ENCODE measurements around the gene PKN1. TPM values are rescaled to one million over a fixed set of nuclear protein-coding genes. Genes with fewer than 3 reads are reported as not detected.

Gene PKN1
- total and polyA plus RNA-seq, 12 donors = 85.2 to 176 (median 126) TPM

- ATAC-seq (no peak), DNase-seq (no peak)
- no peak for TF ChIP-seq CTCF (IDR thresholded peaks at IDR 0.05)
- H3K27me3 ChIP-seq = no peaks in the 10 kb centered on the region
- H3K4me3 ChIP-seq = no peak overlapping the region
- intact Hi-C loops (cut with DNase I) = loop anchor here in 1 of 10 donors (10.0 kb wide), 1 partner anchor 374 kb away; no protein-coding TSS in a partner anchor
- peaks cover 4 to 82% (median 31%) of the 10 kb centered on the region in 9 donors for H3K36me3 ChIP-seq
- no peaks in the 10 kb centered on the region for H3K9me3 ChIP-seq
- H3K4me1 ChIP-seq = peaks cover 0 to 25% (median 0%) of the 10 kb centered on the region in 9 donors
- WGBS, 2 donors = 94% methylated on average over 5 of the region's 5 CpGs
- no peak overlapping the region for H3K27ac ChIP-seq
Measured at GRCh38 chr19:14390548-14390947, 42.6 kb upstream of the PKN1 start.

- H3K9me3 ChIP-seq = no peaks in the 10 kb centered on the region
- no peak overlapping the region for H3K27ac ChIP-seq
- no peaks in the 10 kb centered on the region for H3K27me3 ChIP-seq
- H3K36me3 ChIP-seq = peaks cover 4 to 89% (median 31%) of the 10 kb centered on the region in 9 donors
- H3K4me3 ChIP-seq = no peak overlapping the region
- H3K4me1 ChIP-seq = peaks cover 0 to 20% (median 0%) of the 10 kb centered on the region in 9 donors
- no peak for TF ChIP-seq CTCF (IDR thresholded peaks at IDR 0.05)
- ATAC-seq = no peak
- intact Hi-C loops (cut with DNase I) = loop anchor here in 1 of 10 donors (10.0 kb wide), 1 partner anchor 374 kb away; no protein-coding TSS in a partner anchor
- DNase-seq = no peak
- WGBS, 2 donors = 82 to 88% methylated on average over 10 of the region's 10 CpGs
Measured at GRCh38 chr19:14391156-14391821, 41.8 kb upstream of the PKN1 start.

GRCh38 chr19:14393329-14393728, 39.8 kb upstream of the PKN1 start:
- Histone ChIP-seq H3K36me3 (peaks cover 4 to 87% (median 31%) of the 10 kb centered on the region in 9 donors), H3K27ac (no peak overlapping the region), H3K4me1 (peaks cover 0 to 4% (median 0%) of the 10 kb centered on the region in 9 donors), H3K4me3 (no peak overlapping the region), H3K27me3 (no peaks in the 10 kb centered on the region), H3K9me3 (no peaks in the 10 kb centered on the region)
- intact Hi-C loops (cut with DNase I) = loop anchor here in 1 of 10 donors (10.0 kb wide), 1 partner anchor 371 kb away; no protein-coding TSS in a partner anchor
- no peak for DNase-seq
- 71 to 74% methylated on average over 5 of the region's 5 CpGs for WGBS, 2 donors
- peak in 1 of 8 donors; percentile 3 for ATAC-seq
- no peak for TF ChIP-seq CTCF (IDR thresholded peaks at IDR 0.05)

- DNase-seq (no peak), ATAC-seq (peak in 1 of 8 donors; percentile 11)
- no peak for TF ChIP-seq CTCF (IDR thresholded peaks at IDR 0.05)
- Histone ChIP-seq H3K27ac (no peak overlapping the region), H3K4me3 (no peak overlapping the region), H3K9me3 (no peaks in the 10 kb centered on the region), H3K36me3 (peaks cover 4 to 90% (median 31%) of the 10 kb centered on the region in 9 donors), H3K4me1 (no peaks in the 10 kb centered on the region), H3K27me3 (no peaks in the 10 kb centered on the region)
- 91% methylated on average over 9 of the region's 9 CpGs for WGBS, 2 donors
- intact Hi-C loops (cut with DNase I) = loop anchor here in 1 of 10 donors (10.0 kb wide), 1 partner anchor 371 kb away; no protein-coding TSS in a partner anchor
Measured at GRCh38 chr19:14394167-14394566, 38.9 kb upstream of the PKN1 start.
